Loucy (cell line): ENCODE measurements around the gene EML3.
A peak's percentile ranks its signal among the peaks of the same experiment; 100 is the strongest.

Experiments used
- H2AFZ ChIP-seq: fragments of 200-600 bp; sonication (generic); 2 replicates; pipeline ENCODE4 v1.6.0; 2016; ENCODE audit warnings: antibody characterized with exemption, mild to moderate bottlenecking, low read length, moderate library complexity
- H3F3A ChIP-seq: fragments of 200-600 bp; 2 replicates; pipeline ENCODE4 v1.6.0; 2016; ENCODE audit warnings: antibody characterized with exemption, low read depth, mild to moderate bottlenecking
- H3K27me3 ChIP-seq: fragments of 200-600 bp; sonication (generic); 2 replicates; pipeline ENCODE4 v1.6.1; 2014; ENCODE audit warnings: low read length, mild to moderate bottlenecking; ENCODE audit not compliant: insufficient read depth, poor library complexity, severe bottlenecking
- H3K36me3 ChIP-seq: fragments of 200-600 bp; sonication (generic); 2 replicates; pipeline ENCODE4 v1.6.1; 2016; ENCODE audit warnings: low read length; ENCODE audit not compliant: insufficient read depth
- H3K4me1 ChIP-seq: fragments of 200-600 bp; sonication (generic); 2 replicates; pipeline ENCODE4 v1.5.1; 2014; ENCODE audit warnings: low read length, mild to moderate bottlenecking; ENCODE audit not compliant: insufficient read depth, poor library complexity, severe bottlenecking
- H3K4me2 ChIP-seq: fragments of 200-600 bp; sonication (generic); 2 replicates; pipeline ENCODE4 v1.6.0; 2014; ENCODE audit warnings: antibody characterized with exemption, low read length, low read depth, mild to moderate bottlenecking; ENCODE audit not compliant: poor library complexity, severe bottlenecking
- H3K4me3 ChIP-seq: fragments of 200-600 bp; sonication (generic); 2 replicates; pipeline ENCODE4 v1.5.1; 2014; ENCODE audit warnings: low read length, mild to moderate bottlenecking, mixed read lengths; ENCODE audit not compliant: poor library complexity, severe bottlenecking
- H3K79me2 ChIP-seq: fragments of 200-600 bp; sonication (generic); 2 replicates; pipeline ENCODE4 v1.6.1; 2014; ENCODE audit warnings: low read length; ENCODE audit not compliant: insufficient read depth
- H3K9ac ChIP-seq: fragments of 200-600 bp; sonication (generic); 2 replicates; pipeline ENCODE4 v1.6.0; 2014; ENCODE audit warnings: mild to moderate bottlenecking, low read depth, low read length, moderate library complexity; ENCODE audit not compliant: poor library complexity, severe bottlenecking
- H3K9me2 ChIP-seq: fragments of 200-600 bp; sonication (generic); replicated peaks from 2 replicates; pipeline ENCODE4 v1.6.1; 2016; ENCODE audit warnings: low read depth, low read length, mixed read lengths
- H3K9me3 ChIP-seq: fragments of 200-600 bp; sonication (generic); 2 replicates; pipeline ENCODE4 v1.6.1; 2014; ENCODE audit warnings: mild to moderate bottlenecking, antibody characterized with exemption, low read length, low read depth; ENCODE audit not compliant: insufficient read depth
- H4K20me1 ChIP-seq: fragments of 200-600 bp; sonication (generic); 2 replicates; pipeline ENCODE4 v1.6.0; 2014; ENCODE audit warnings: antibody characterized with exemption, low read length, mild to moderate bottlenecking; ENCODE audit not compliant: insufficient read depth, poor library complexity, severe bottlenecking
- CTCF ChIP-seq: fragments of 200-600 bp; sonication (generic); conservative IDR thresholded peaks from 2 replicates; pipeline ENCODE4 v1.5.1; 2014; ENCODE audit warnings: mild to moderate bottlenecking, antibody characterized with exemption, low read length
- EZH2phosphoT487 ChIP-seq: fragments of 200-600 bp; IDR thresholded peaks from 2 replicates; pipeline ENCODE4 v1.6.1; 2018; ENCODE audit warnings: antibody characterized with exemption, mild to moderate bottlenecking, moderate library complexity, borderline replicate concordance

The EML3 gene

GRCh38 chr11:62612366-62613290 is at the start of gene EML3, which contains the start of gene ROM1:
Gene EML3, minus strand, starts transcription at chr11:62612775. Its CDS starts 318 bp downstream, at chr11:62612457.
Gene ROM1, plus strand, starts transcription at chr11:62613257. Its CDS starts 25 bp downstream, at chr11:62613282.
- H2AFZ ChIP-seq, result peak within 1 kb of the TSS; percentile 80
- H3K9me3 ChIP-seq, result no peaks in the 10 kb centered on the region
- H3K27me3 ChIP-seq, result no peaks in the 10 kb centered on the region
- TF ChIP-seq CTCF (peak; percentile 91), EZH2phosphoT487 (no peak)
- H3K79me2 ChIP-seq, result peaks cover 14% of the 10 kb centered on the region; the same call in 1 of the 2 replicates
- H3K9me2 ChIP-seq, result no peaks in the 10 kb centered on the region
- peak within 1 kb of the TSS; percentile 80 for H3K9ac ChIP-seq
- no peaks in the 10 kb centered on the region for H3K36me3 ChIP-seq
- peak within 1 kb of the TSS; percentile 81 for H3K4me2 ChIP-seq
- peak within 1 kb of the TSS; percentile 90 for H3K4me3 ChIP-seq
- peaks cover 8% of the 10 kb centered on the region for H3F3A ChIP-seq
- no peaks in the 10 kb centered on the region for H4K20me1 ChIP-seq
- H3K4me1 ChIP-seq, result peaks cover 23% of the 10 kb centered on the region

DNA sequence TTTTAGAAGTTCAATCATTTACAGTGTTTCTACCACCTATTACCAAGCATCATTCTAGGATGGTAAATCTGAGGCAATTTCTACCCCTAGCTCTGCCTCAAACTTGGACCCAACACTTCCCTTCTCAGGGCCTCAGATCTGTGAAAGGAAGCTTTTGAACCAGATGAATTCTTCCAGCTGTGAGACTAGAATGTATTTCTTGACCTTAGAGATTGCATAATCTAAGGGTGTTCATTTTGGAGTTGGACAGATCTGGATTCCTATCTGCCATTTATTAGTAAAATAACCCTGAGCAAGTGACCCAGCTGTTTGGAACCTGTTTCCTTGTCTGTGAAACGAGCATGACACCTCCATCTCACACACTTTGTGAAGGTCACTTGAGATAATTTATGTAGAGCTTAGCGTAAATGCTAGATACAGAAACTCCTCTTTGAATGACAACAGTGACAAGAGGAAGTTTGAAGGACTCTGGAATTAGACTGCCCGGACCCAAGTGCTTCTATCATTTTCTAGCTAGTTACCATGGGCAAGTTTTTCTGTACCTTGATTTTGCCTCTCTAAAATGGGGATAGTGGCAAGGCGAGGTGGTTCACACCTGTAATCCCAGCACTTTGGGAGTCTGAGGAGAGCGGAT is 44.3 kb upstream of the EML3 start:
- Histone ChIP-seq H3K9ac (no peak overlapping the region), H3K36me3 (no peaks in the 10 kb centered on the region), H3K9me3 (no peaks in the 10 kb centered on the region), H3K9me2 (no peaks in the 10 kb centered on the region), H3F3A (0 out of 2 replicates have a peak, but pooled peaks cover 3% of the 10 kb centered on the region), H2AFZ (no peak overlapping the region), H3K4me3 (no peak overlapping the region), H3K27me3 (no peaks in the 10 kb centered on the region), H3K4me1 (peaks cover 7% of the 10 kb centered on the region), H3K79me2 (peaks cover 12% of the 10 kb centered on the region), H4K20me1 (no peaks in the 10 kb centered on the region), H3K4me2 (no peak overlapping the region)
- TF ChIP-seq EZH2phosphoT487, result no peak
- TF ChIP-seq CTCF, result no peak

DNA sequence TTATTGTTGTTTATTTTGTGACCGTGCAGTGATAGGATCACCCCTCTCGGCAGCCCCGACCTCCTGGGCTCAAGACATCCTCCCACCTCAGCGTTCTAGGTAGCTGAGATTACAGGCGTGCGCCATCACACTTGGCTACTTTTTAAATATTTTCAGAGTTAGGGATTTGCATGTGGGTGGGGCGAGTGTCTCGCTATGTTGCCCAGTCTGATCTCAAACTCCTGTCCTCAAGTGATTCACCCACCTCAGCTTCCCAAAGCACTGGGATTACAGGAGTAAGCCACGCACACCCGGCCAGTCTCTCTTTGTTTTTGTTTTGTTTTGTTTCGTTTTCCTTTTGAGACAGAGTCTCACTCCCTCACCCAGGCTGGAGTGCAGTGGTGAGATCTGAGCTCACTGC is 41.7 kb upstream of the EML3 start:
- TF ChIP-seq EZH2phosphoT487 (no peak), CTCF (no peak)
- no peaks in the 10 kb centered on the region for H3K27me3 ChIP-seq
- peaks cover 4% of the 10 kb centered on the region; the same call in 1 of the 2 replicates for H3K36me3 ChIP-seq
- H3F3A ChIP-seq, result no peaks in the 10 kb centered on the region
- H3K9me2 ChIP-seq, result no peaks in the 10 kb centered on the region
- no peaks in the 10 kb centered on the region for H4K20me1 ChIP-seq
- H3K79me2 ChIP-seq, result peaks cover 26% of the 10 kb centered on the region
- peak overlapping the region; percentile 89 for H3K9ac ChIP-seq
- H3K4me2 ChIP-seq, result peak overlapping the region; percentile 84
- H3K9me3 ChIP-seq, result no peaks in the 10 kb centered on the region
- H3K4me3 ChIP-seq, result no peak overlapping the region
- peaks cover 10% of the 10 kb centered on the region for H3K4me1 ChIP-seq
- H2AFZ ChIP-seq, result no peak overlapping the region
